ENCODE data around the gene MCRIP2. TPM values are rescaled to one million over a fixed set of nuclear protein-coding genes. Genes with fewer than 3 reads are reported as not detected.

Gene MCRIP2
- polyA plus RNA-seq, 1 donor from 2014 or later, result 29.1 TPM

DNA sequence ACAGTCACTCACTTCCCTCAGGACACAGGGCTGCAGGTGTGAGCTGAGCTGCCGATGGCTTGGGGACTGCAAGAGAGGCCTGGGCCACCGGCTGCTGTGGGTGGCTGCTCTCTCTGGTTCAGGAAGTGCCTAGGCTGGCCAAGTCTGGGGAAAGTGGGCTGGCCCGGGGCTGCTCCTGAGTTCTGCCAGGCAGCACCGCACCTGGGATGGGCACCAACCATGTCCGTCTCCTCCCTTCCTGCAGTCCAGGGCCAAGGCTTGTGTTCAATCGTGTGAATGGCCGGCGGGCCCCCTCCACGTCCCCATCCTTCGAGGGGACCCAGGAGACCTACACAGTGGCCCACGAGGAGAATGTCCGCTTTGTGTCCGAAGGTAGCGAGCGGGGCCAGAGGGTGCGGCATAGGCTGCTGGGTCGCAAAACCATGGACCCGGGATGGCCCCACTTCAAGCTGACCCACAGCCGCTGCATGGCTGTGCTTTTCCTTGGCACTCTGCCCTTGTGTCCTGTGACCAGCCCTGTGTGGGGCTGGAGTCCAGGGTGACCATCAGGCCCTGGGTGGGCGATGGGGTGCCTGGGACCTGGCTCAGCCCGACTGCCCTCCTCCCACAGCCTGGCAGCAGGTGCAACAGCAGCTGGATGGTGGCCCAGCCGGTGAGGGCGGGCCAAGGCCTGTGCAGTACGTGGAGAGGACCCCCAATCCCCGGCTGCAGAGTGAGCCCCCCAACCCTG, 5.7 kb downstream of the MCRIP2 start:
- H3K36me3 ChIP-seq (ENCODE audit: insufficient read depth, low read length), result no peaks in the 10 kb centered on the region
- no peaks in the 10 kb centered on the region for H3F3A ChIP-seq (ENCODE audit: insufficient read depth, low read length, poor library complexity, severe bottlenecking)
- no peaks in the 10 kb centered on the region for H3K79me2 ChIP-seq (replicated peaks; ENCODE audit: insufficient read depth, low read length)
- no peak overlapping the region for H3K27ac ChIP-seq (ENCODE audit: low read length)
- no peak overlapping the region for H3K9ac ChIP-seq (ENCODE audit: low read length)
- TF ChIP-seq EP300 (conservative IDR thresholded peaks at IDR 0.05; ENCODE audit: poor library complexity, severe bottlenecking), result no peak
- no peak for TF ChIP-seq TAF1 (IDR thresholded peaks at IDR 0.05; ENCODE audit: low read depth)
- no peak for TF ChIP-seq RAD21 (conservative IDR thresholded peaks at IDR 0.05)
- TF ChIP-seq MXI1 (conservative IDR thresholded peaks at IDR 0.05; ENCODE audit: poor library complexity, severe bottlenecking), result no peak
- no peak for TF ChIP-seq EZH2 (IDR thresholded peaks at IDR 0.05; ENCODE audit: borderline replicate concordance, insufficient read depth, low read length, poor library complexity, severe bottlenecking)
- TF ChIP-seq, protein P1, sequence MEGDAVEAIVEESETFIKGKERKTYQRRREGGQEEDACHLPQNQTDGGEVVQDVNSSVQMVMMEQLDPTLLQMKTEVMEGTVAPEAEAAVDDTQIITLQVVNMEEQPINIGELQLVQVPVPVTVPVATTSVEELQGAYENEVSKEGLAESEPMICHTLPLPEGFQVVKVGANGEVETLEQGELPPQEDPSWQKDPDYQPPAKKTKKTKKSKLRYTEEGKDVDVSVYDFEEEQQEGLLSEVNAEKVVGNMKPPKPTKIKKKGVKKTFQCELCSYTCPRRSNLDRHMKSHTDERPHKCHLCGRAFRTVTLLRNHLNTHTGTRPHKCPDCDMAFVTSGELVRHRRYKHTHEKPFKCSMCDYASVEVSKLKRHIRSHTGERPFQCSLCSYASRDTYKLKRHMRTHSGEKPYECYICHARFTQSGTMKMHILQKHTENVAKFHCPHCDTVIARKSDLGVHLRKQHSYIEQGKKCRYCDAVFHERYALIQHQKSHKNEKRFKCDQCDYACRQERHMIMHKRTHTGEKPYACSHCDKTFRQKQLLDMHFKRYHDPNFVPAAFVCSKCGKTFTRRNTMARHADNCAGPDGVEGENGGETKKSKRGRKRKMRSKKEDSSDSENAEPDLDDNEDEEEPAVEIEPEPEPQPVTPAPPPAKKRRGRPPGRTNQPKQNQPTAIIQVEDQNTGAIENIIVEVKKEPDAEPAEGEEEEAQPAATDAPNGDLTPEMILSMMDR (IDR thresholded peaks at IDR 0.05; ENCODE audit: poor library complexity, severe bottlenecking), result no peak
- TF ChIP-seq REST (IDR thresholded peaks at IDR 0.05; ENCODE audit: borderline replicate concordance), result no peak
- no peak for TF ChIP-seq SMC3 (conservative IDR thresholded peaks at IDR 0.05; ENCODE audit: poor library complexity)
- TF ChIP-seq POLR2AphosphoS5 (IDR thresholded peaks at IDR 0.05), result no peak
- no peaks in the 10 kb centered on the region for H4K20me1 ChIP-seq (ENCODE audit: insufficient read depth)
- H2AFZ ChIP-seq (ENCODE audit: low read depth, low read length), result no peak overlapping the region
- no peaks in the 10 kb centered on the region for H3K27me3 ChIP-seq (ENCODE audit: insufficient read depth, low read depth, low read length)
- no peak overlapping the region for H3K4me2 ChIP-seq (ENCODE audit: low read length)
- no peaks in the 10 kb centered on the region for H3K9me2 ChIP-seq (ENCODE audit: insufficient read depth, low read length)
- H3K9me3 ChIP-seq (ENCODE audit: low read length), result no peaks in the 10 kb centered on the region
- H3K4me3 ChIP-seq (ENCODE audit: low read length), result no peak overlapping the region

- Histone ChIP-seq H3K4me2 (ENCODE audit: low read length) (peak overlapping the region; percentile 95), H3F3A (ENCODE audit: insufficient read depth, low read length, poor library complexity, severe bottlenecking) (no peaks in the 10 kb centered on the region), H3K36me3 (ENCODE audit: insufficient read depth, low read length) (no peaks in the 10 kb centered on the region), H3K4me3 (ENCODE audit: low read length) (peak overlapping the region; percentile 91), H3K9ac (ENCODE audit: low read length) (peak overlapping the region; percentile 89), H3K9me3 (ENCODE audit: low read length) (no peaks in the 10 kb centered on the region), H4K20me1 (ENCODE audit: insufficient read depth) (no peaks in the 10 kb centered on the region), H3K27me3 (ENCODE audit: insufficient read depth, low read depth, low read length) (no peaks in the 10 kb centered on the region), H3K79me2 (replicated peaks; ENCODE audit: insufficient read depth, low read length) (no peaks in the 10 kb centered on the region), H3K9me2 (ENCODE audit: insufficient read depth, low read length) (no peaks in the 10 kb centered on the region), H2AFZ (ENCODE audit: low read depth, low read length) (peak overlapping the region; percentile 45), H3K27ac (ENCODE audit: low read length) (peak overlapping the region; percentile 77)
- TF ChIP-seq, protein P1 (IDR thresholded peaks at IDR 0.05; ENCODE audit: poor library complexity, severe bottlenecking), result peak; percentile 47
- TF ChIP-seq EP300 (conservative IDR thresholded peaks at IDR 0.05; ENCODE audit: poor library complexity, severe bottlenecking) (no peak), EZH2 (IDR thresholded peaks at IDR 0.05; ENCODE audit: borderline replicate concordance, insufficient read depth, low read length, poor library complexity, severe bottlenecking) (no peak), TAF1 (IDR thresholded peaks at IDR 0.05; ENCODE audit: low read depth) (no peak), SMC3 (conservative IDR thresholded peaks at IDR 0.05; ENCODE audit: poor library complexity) (no peak)
These were observed 6.6 kb downstream of the MCRIP2 start for GRCh38 chr16:648071-648780.

All from neural cell (in vitro differentiated cells).